SW480 (cell line): ENCODE measurements around the gene PCDHGA10.
A peak's percentile ranks its signal among the peaks of the same experiment; 100 is the strongest.
"Not testable (repeated sequence)": the region's sequence is repeated elsewhere in the genome, so short reads cannot be mapped to it uniquely, and the experiment has no call there.

Experiments used
- DNase-seq: peaks from one replicate; pipeline ENCODE4 v3.0.0-alpha.2; 2016; ENCODE audit warnings: low spot score

Gene PCDHGA10

GRCh38 chr5:141392429-141393198, 20.2 kb upstream of the PCDHGA10 start, which contains the start of gene PCDHGA8:
Gene PCDHGA8, plus strand, starts transcription at chr5:141392633. Its CDS starts 181 bp downstream, at chr5:141392814.
- DNase-seq, result no peak

- DNase-seq, result no peak
These were observed 19.5 kb upstream of the PCDHGA10 start for GRCh38 chr5:141393267-141393666.

GRCh38 chr5:141394401-141395187, 18.2 kb upstream of the PCDHGA10 start:
- not testable (repeated sequence) for DNase-seq

GRCh38 chr5:141397756-141398551, 14.8 kb upstream of the PCDHGA10 start, which contains the start of gene PCDHGB5:
Gene PCDHGB5, plus strand, starts transcription at chr5:141397947. Its CDS starts 181 bp downstream, at chr5:141398128.
- DNase-seq, result not testable (repeated sequence)

- DNase-seq, result no peak
These were observed 14.2 kb upstream of the PCDHGA10 start for GRCh38 chr5:141398608-141399007.

GRCh38 chr5:141399555-141400258, 13.1 kb upstream of the PCDHGA10 start:
- DNase-seq, result no peak

GRCh38 chr5:141402553-141403243, 10.1 kb upstream of the PCDHGA10 start, which contains the start of gene PCDHGA9:
Gene PCDHGA9, plus strand, starts transcription at chr5:141402778. Its CDS starts 175 bp downstream, at chr5:141402953.
- DNase-seq, result peak; percentile 31

- no peak for DNase-seq
These were observed 9.4 kb upstream of the PCDHGA10 start for GRCh38 chr5:141403387-141403786.

- DNase-seq, result not testable (repeated sequence)
These were observed 4.8 kb upstream of the PCDHGA10 start, which contains the start of gene PCDHGB6 for GRCh38 chr5:141407790-141408505. Gene PCDHGB6, plus strand, starts transcription at chr5:141408021. Its CDS starts 182 bp downstream, at chr5:141408203.

GRCh38 chr5:141409598-141410306, 3.0 kb upstream of the PCDHGA10 start:
- no peak for DNase-seq

GRCh38 chr5:141411575-141411974, 1.2 kb upstream of the PCDHGA10 start:
- peak; percentile 25 for DNase-seq

- DNase-seq, result no peak
These were observed 818 bp downstream of the PCDHGA10 start for GRCh38 chr5:141413540-141414069.

GRCh38 chr5:141414548-141415274, 1.9 kb downstream of the PCDHGA10 start:
- not testable (repeated sequence) for DNase-seq

- not testable (repeated sequence) for DNase-seq
These were observed 2.5 kb downstream of the PCDHGA10 start for GRCh38 chr5:141415275-141415618.

- peak; percentile 42 for DNase-seq
These were observed 4.8 kb downstream of the PCDHGA10 start, which contains the start of gene PCDHGB7 for GRCh38 chr5:141417494-141418172. Gene PCDHGB7, plus strand, starts transcription at chr5:141417677. Its CDS starts 183 bp downstream, at chr5:141417860.

- no peak for DNase-seq
These were observed 6.5 kb downstream of the PCDHGA10 start for GRCh38 chr5:141419074-141419880.
